H1 (cell line): ENCODE data around the gene KCTD15.

Experiments used
- BRCA1 ChIP-seq: IDR thresholded peaks from 2 replicates; pipeline ENCODE4 v1.6.1; 2012; ENCODE audit warnings: low read depth, low read length, improper control_type of control experiment
- POLR2A ChIP-seq, 2 experiments: IDR thresholded peaks; 1 replicate in 1 of 2; 2 replicates in 1 of 2; pipeline ENCODE4 v1.6.1; 2011; ENCODE audit warnings: low read depth in 2 of 2, low read length in 2 of 2, mild to moderate bottlenecking in 2 of 2; ENCODE audit errors: control extremely low read depth in 1 of 2
- RNF2 ChIP-seq: fragments of 200-900, 300-1000 bp; sonication (generic); IDR thresholded peaks from 2 replicates; pipeline ENCODE4 v1.7.1; 2016; ENCODE audit warnings: borderline replicate concordance, low read depth, mild to moderate bottlenecking, antibody characterized with exemption, low read length; ENCODE audit not compliant: poor library complexity, severe bottlenecking; ENCODE audit errors: missing control alignments
- SUZ12 ChIP-seq: fragments of 200-600 bp; sonication (generic); IDR thresholded peaks from 2 replicates; pipeline ENCODE4 v1.6.1; 2012; ENCODE audit warnings: mild to moderate bottlenecking, inconsistent platforms, low read length, moderate library complexity, mixed read lengths
- YY1 ChIP-seq: IDR thresholded peaks from 2 replicates; pipeline ENCODE4 v1.6.1; 2011; ENCODE audit warnings: low read depth, mild to moderate bottlenecking, low read length
- ZNF274 ChIP-seq: IDR thresholded peaks from 2 replicates; pipeline ENCODE4 v1.7.0; 2012; ENCODE audit warnings: low read length, borderline replicate concordance; ENCODE audit errors: extremely low read depth
- TF ChIP-seq, protein P1 (sequence below), 3 experiments: IDR thresholded peaks; 1 replicate in 2 of 3; 2 replicates in 1 of 3; pipeline versions ENCODE4 v1.5.1 to v1.6.1; 2011; ENCODE audit warnings: low read length in 3 of 3, mild to moderate bottlenecking in 3 of 3, inconsistent platforms in 2 of 3, low read depth in 1 of 3, moderate library complexity in 1 of 3; ENCODE audit not compliant: insufficient read depth in 1 of 3; ENCODE audit errors: control extremely low read depth in 1 of 3
- TF ChIP-seq, protein P2 (sequence below): IDR thresholded peaks from 2 replicates; pipeline ENCODE4 v1.6.1; 2012; ENCODE audit warnings: low read length, inconsistent platforms
- TF ChIP-seq, protein P3 (sequence below): IDR thresholded peaks from 2 replicates; pipeline ENCODE4 v1.6.1; 2011; ENCODE audit warnings: low read depth, mild to moderate bottlenecking, low read length; ENCODE audit not compliant: insufficient read depth
- TF ChIP-seq, protein P4 (sequence below): IDR thresholded peaks from 2 replicates; pipeline ENCODE4 v1.6.1; 2012; ENCODE audit warnings: inconsistent platforms

DNA sequence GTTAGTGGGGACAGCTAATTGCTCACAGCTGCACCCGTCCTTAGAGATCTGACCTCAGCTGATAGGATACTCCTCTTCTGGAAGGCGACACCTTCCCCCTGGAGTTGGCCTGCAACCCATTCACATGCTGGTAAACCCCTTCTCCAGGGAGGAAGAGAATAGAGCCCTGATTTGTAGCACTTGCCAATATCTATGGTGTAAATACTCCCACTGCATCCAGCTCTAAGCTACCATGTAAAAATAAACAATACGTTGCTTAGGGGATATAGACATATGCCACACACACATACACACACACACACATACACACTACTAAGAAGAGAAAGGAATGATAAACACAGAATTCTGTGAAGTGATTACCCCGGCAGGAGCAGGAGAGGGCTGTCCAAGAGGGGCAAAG is 49.4 kb upstream of the KCTD15 start:
- TF ChIP-seq YY1 (no peak), RNF2 (no peak), SUZ12 (no peak), POLR2A (IDR thresholded peaks at IDR 0.05; ENCODE audit: control extremely low read depth in 1 of 2, low read depth in 2 of 2, low read length in 2 of 2) (no peak), BRCA1 (no peak), ZNF274 (no peak)
- TF ChIP-seq, protein P1, sequence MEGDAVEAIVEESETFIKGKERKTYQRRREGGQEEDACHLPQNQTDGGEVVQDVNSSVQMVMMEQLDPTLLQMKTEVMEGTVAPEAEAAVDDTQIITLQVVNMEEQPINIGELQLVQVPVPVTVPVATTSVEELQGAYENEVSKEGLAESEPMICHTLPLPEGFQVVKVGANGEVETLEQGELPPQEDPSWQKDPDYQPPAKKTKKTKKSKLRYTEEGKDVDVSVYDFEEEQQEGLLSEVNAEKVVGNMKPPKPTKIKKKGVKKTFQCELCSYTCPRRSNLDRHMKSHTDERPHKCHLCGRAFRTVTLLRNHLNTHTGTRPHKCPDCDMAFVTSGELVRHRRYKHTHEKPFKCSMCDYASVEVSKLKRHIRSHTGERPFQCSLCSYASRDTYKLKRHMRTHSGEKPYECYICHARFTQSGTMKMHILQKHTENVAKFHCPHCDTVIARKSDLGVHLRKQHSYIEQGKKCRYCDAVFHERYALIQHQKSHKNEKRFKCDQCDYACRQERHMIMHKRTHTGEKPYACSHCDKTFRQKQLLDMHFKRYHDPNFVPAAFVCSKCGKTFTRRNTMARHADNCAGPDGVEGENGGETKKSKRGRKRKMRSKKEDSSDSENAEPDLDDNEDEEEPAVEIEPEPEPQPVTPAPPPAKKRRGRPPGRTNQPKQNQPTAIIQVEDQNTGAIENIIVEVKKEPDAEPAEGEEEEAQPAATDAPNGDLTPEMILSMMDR (IDR thresholded peaks at IDR 0.05; ENCODE audit: control extremely low read depth in 1 of 3, insufficient read depth in 1 of 3, low read depth in 1 of 3, low read length in 3 of 3), result no peak
- TF ChIP-seq, protein P2, sequence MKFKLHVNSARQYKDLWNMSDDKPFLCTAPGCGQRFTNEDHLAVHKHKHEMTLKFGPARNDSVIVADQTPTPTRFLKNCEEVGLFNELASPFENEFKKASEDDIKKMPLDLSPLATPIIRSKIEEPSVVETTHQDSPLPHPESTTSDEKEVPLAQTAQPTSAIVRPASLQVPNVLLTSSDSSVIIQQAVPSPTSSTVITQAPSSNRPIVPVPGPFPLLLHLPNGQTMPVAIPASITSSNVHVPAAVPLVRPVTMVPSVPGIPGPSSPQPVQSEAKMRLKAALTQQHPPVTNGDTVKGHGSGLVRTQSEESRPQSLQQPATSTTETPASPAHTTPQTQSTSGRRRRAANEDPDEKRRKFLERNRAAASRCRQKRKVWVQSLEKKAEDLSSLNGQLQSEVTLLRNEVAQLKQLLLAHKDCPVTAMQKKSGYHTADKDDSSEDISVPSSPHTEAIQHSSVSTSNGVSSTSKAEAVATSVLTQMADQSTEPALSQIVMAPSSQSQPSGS, result no peak
- TF ChIP-seq, protein P3, sequence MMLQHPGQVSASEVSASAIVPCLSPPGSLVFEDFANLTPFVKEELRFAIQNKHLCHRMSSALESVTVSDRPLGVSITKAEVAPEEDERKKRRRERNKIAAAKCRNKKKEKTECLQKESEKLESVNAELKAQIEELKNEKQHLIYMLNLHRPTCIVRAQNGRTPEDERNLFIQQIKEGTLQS, result no peak
- TF ChIP-seq, protein P4, sequence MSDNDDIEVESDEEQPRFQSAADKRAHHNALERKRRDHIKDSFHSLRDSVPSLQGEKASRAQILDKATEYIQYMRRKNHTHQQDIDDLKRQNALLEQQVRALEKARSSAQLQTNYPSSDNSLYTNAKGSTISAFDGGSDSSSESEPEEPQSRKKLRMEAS, result no peak
